DND-41 (cell line): Measurements from ENCODE around the gene DCAF4.

Experiments
- EZH2 ChIP-seq: IDR thresholded peaks from 3 replicates; pipeline ENCODE4 v1.6.1; 2012; ENCODE audit warnings: borderline replicate concordance, low read depth, mild to moderate bottlenecking, moderate library complexity, low read length, inconsistent platforms; ENCODE audit not compliant: severe bottlenecking
- TF ChIP-seq, protein P1 (sequence below): IDR thresholded peaks from 2 replicates; pipeline ENCODE4 v1.5.1; 2012; ENCODE audit warnings: borderline replicate concordance, low read length, moderate library complexity, mild to moderate bottlenecking; ENCODE audit not compliant: poor library complexity, severe bottlenecking; ENCODE audit errors: extremely low read depth

DNA sequence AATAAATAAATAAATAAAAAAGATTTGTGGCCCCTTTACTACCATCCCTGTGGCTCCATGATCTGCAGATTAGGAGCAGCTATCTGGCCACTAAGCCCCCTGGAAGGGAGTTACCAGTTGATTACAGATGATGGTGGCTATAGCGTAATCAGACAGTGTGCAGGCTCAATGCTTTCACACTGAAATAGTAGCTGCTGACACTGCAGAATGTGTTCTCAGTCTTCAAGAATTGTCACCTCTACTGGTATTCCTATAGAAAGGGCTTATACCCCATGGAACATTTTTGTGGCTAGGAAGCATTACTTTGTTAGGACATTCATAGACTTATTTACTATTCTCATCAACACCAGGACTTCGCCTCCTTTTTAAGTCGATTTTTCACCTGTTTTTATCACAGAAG is 30.9 kb downstream of the DCAF4 start:
- TF ChIP-seq, protein P1, sequence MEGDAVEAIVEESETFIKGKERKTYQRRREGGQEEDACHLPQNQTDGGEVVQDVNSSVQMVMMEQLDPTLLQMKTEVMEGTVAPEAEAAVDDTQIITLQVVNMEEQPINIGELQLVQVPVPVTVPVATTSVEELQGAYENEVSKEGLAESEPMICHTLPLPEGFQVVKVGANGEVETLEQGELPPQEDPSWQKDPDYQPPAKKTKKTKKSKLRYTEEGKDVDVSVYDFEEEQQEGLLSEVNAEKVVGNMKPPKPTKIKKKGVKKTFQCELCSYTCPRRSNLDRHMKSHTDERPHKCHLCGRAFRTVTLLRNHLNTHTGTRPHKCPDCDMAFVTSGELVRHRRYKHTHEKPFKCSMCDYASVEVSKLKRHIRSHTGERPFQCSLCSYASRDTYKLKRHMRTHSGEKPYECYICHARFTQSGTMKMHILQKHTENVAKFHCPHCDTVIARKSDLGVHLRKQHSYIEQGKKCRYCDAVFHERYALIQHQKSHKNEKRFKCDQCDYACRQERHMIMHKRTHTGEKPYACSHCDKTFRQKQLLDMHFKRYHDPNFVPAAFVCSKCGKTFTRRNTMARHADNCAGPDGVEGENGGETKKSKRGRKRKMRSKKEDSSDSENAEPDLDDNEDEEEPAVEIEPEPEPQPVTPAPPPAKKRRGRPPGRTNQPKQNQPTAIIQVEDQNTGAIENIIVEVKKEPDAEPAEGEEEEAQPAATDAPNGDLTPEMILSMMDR, result no peak
- no peak for TF ChIP-seq EZH2
